ENCODE results near the gene MYPOP. TPM values are rescaled to one million over a fixed set of nuclear protein-coding genes. Genes with fewer than 3 reads are reported as not detected.

Gene MYPOP
- total and polyA plus RNA-seq, 9 of the 15 experiments (the other 6 are each of a cell fraction or from before 2014, with no cell fraction given) = 0.32 to 7.6 (median 1.6) TPM

DNA sequence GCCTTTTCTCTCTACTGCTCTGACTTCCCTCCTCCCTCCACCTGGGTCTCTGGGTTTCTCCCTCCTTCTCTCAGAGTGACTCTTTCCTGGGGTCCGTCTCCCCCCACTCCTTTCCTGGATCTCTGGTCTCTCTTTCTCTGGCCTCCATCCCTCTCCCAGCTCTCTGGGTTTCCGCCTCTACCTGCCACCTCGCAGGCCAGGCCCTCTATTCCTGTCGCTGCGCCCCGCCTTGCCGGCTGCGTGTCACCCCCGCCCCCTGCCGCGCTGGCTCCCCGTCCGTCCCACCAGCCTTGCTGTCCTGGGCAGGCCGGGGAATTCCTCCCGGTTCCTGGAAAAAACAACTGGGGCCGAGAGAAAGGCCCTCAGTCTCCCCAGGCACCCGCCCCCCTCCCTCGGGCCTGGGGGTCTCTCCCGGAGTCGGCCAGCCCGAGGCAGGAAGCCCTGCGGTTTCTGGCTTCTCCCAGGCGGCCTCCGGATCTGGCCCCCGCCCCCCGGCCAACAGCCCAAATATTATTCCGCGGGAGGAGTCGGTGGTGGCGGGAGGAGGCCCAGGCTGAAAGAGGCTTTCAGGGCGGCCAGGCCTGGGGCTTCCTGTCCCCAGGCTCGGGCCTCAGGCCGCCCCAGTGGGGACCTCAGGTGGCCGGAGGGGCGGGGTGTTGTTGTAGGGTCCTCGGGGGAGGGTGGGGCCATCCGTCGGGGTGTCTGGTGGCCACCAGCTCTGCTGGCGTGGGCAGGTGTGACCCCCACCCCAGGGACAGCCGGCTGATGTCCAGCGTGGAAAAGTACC lies 25.8 kb downstream of the MYPOP start (continued):
- TF ChIP-seq, protein P1, sequence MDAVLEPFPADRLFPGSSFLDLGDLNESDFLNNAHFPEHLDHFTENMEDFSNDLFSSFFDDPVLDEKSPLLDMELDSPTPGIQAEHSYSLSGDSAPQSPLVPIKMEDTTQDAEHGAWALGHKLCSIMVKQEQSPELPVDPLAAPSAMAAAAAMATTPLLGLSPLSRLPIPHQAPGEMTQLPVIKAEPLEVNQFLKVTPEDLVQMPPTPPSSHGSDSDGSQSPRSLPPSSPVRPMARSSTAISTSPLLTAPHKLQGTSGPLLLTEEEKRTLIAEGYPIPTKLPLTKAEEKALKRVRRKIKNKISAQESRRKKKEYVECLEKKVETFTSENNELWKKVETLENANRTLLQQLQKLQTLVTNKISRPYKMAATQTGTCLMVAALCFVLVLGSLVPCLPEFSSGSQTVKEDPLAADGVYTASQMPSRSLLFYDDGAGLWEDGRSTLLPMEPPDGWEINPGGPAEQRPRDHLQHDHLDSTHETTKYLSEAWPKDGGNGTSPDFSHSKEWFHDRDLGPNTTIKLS (IDR thresholded peaks at IDR 0.05; ENCODE audit: borderline replicate concordance, low read depth) = peak; percentile 89
- TF ChIP-seq NCOA1 (IDR thresholded peaks at IDR 0.05; ENCODE audit: low read depth) = peak; percentile 53; the same call in 1 of the 2 replicates
- no peak for TF ChIP-seq CCAR2 (IDR thresholded peaks at IDR 0.05; ENCODE audit: low read depth, low read length)
- no peak for TF ChIP-seq SMAD2 (IDR thresholded peaks at IDR 0.05; ENCODE audit: low read depth, low read length)
- no peak for TF ChIP-seq SAFB2 (IDR thresholded peaks at IDR 0.05; ENCODE audit: borderline replicate concordance, low read depth, low read length, severe bottlenecking)
- TF ChIP-seq HNRNPL (IDR thresholded peaks at IDR 0.05; ENCODE audit: low read depth, low read length) = no peak
- TF ChIP-seq GTF2E2 (tag; IDR thresholded peaks at IDR 0.05) = peak; percentile 55; the same call in 1 of the 2 replicates
- no peak for TF ChIP-seq MBD2 (IDR thresholded peaks at IDR 0.05; ENCODE audit: borderline replicate concordance, low read depth)
- no peak for TF ChIP-seq CREBBP (IDR thresholded peaks at IDR 0.05; ENCODE audit: low read depth, low read length)
- TF ChIP-seq HDAC2 (IDR thresholded peaks at IDR 0.05) = 0 out of 2 replicates have a peak, but pooled peaks have one; percentile 39
- TF ChIP-seq NFE2 (IDR thresholded peaks at IDR 0.05; ENCODE audit: low read depth) = no peak
- TF ChIP-seq, protein P2, sequence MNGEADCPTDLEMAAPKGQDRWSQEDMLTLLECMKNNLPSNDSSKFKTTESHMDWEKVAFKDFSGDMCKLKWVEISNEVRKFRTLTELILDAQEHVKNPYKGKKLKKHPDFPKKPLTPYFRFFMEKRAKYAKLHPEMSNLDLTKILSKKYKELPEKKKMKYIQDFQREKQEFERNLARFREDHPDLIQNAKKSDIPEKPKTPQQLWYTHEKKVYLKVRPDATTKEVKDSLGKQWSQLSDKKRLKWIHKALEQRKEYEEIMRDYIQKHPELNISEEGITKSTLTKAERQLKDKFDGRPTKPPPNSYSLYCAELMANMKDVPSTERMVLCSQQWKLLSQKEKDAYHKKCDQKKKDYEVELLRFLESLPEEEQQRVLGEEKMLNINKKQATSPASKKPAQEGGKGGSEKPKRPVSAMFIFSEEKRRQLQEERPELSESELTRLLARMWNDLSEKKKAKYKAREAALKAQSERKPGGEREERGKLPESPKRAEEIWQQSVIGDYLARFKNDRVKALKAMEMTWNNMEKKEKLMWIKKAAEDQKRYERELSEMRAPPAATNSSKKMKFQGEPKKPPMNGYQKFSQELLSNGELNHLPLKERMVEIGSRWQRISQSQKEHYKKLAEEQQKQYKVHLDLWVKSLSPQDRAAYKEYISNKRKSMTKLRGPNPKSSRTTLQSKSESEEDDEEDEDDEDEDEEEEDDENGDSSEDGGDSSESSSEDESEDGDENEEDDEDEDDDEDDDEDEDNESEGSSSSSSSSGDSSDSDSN (IDR thresholded peaks at IDR 0.05; ENCODE audit: borderline replicate concordance in 1 of 2, low read depth in 2 of 2, low read length in 2 of 2) = peak; percentile 69 to 75; a peak in 2 of 4 replicates
- no peak for TF ChIP-seq ZNF41 (CRISPR knock-in tag; conservative IDR thresholded peaks at IDR 0.05)
- TF ChIP-seq, protein P3, sequence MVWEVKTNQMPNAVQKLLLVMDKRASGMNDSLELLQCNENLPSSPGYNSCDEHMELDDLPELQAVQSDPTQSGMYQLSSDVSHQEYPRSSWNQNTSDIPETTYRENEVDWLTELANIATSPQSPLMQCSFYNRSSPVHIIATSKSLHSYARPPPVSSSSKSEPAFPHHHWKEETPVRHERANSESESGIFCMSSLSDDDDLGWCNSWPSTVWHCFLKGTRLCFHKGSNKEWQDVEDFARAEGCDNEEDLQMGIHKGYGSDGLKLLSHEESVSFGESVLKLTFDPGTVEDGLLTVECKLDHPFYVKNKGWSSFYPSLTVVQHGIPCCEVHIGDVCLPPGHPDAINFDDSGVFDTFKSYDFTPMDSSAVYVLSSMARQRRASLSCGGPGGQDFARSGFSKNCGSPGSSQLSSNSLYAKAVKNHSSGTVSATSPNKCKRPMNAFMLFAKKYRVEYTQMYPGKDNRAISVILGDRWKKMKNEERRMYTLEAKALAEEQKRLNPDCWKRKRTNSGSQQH (CRISPR knock-in tag; IDR thresholded peaks at IDR 0.05) = peak; percentile 85; the same call in 1 of the 2 replicates
- TF ChIP-seq ZNF561 (CRISPR knock-in tag; conservative IDR thresholded peaks at IDR 0.05) = no peak
- TF ChIP-seq FOXK2 (conservative IDR thresholded peaks at IDR 0.05 in 1 of 2, IDR thresholded peaks at IDR 0.05 in 1 of 2; ENCODE audit: low read depth in 2 of 2) = peak; percentile 22 to 34; a peak in 2 of 4 replicates
- TF ChIP-seq ZNF830 (CRISPR knock-in tag; IDR thresholded peaks at IDR 0.05) = no peak
- TF ChIP-seq, protein P4, sequence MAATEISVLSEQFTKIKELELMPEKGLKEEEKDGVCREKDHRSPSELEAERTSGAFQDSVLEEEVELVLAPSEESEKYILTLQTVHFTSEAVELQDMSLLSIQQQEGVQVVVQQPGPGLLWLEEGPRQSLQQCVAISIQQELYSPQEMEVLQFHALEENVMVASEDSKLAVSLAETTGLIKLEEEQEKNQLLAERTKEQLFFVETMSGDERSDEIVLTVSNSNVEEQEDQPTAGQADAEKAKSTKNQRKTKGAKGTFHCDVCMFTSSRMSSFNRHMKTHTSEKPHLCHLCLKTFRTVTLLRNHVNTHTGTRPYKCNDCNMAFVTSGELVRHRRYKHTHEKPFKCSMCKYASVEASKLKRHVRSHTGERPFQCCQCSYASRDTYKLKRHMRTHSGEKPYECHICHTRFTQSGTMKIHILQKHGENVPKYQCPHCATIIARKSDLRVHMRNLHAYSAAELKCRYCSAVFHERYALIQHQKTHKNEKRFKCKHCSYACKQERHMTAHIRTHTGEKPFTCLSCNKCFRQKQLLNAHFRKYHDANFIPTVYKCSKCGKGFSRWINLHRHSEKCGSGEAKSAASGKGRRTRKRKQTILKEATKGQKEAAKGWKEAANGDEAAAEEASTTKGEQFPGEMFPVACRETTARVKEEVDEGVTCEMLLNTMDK (IDR thresholded peaks at IDR 0.05; ENCODE audit: borderline replicate concordance, insufficient read depth, low read depth, low read length, poor library complexity, severe bottlenecking) = no peak
- TF ChIP-seq ATF7 (IDR thresholded peaks at IDR 0.05) = peak; percentile 46; the same call in 1 of the 2 replicates
- no peak for TF ChIP-seq SAP30 (IDR thresholded peaks at IDR 0.05; ENCODE audit: borderline replicate concordance, insufficient read depth, low read depth, low read length, poor library complexity, severe bottlenecking)
